Measurements from ENCODE around the gene AATK. TPM values are rescaled to one million over a fixed set of nuclear protein-coding genes. Genes with fewer than 3 reads are reported as not detected.
A peak's percentile ranks its signal among the peaks of the same experiment; 100 is the strongest.

Gene AATK
- total and polyA plus RNA-seq, 2 of the 13 experiments (the other 11 are each of a cell fraction or from before 2014, with no cell fraction given) = 2.9 to 8.4 TPM

DNA sequence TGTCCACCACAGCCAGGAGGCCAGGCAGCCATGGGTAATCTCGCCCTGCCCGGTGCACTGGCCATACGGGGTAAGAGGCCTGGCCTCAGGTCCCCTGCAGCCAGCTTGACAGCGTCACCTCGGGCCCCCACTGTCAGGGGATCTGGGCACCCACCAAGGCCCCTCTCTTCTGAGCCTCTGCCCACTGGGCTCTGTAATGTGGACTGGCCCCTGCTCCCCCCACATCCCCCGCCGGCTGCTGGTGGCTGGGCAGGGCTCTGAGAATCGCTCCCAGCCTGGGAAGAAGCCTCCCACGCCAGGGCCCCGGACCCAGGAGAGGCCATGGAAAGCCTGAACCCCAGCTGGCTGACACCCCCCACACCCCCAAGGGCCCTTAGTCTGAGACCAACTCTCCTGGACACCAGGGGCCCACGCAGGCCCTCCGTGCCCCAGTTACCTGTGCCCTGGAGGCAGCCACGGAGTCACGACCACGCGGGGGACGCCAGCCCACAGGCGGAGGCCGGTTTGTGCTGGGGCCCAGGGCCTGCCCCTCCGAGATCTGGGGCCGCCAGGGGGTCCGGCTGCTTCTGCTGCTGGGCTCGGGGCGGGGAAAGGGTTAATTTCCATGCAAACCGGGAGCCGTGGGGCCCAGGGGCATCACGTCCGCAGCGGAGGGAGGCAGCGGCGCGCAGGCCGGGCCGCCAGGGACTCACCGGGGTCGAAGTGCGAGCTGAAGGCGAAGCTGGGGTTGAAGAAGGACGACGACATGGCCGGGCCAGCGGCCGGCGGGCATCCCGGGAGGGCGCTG lies 582 bp downstream of the AATK start, which contains the start of gene PVALEF (continued):
- TF ChIP-seq ZNF615 (CRISPR knock-in tag; IDR thresholded peaks at IDR 0.05; ENCODE audit: borderline replicate concordance) (no peak), KLF15 (CRISPR knock-in tag; IDR thresholded peaks at IDR 0.05; ENCODE audit: borderline replicate concordance) (no peak), ZNF33B (CRISPR knock-in tag; IDR thresholded peaks at IDR 0.05) (peak; percentile 88; the same call in 1 of the 2 replicates), ZNF558 (CRISPR knock-in tag; IDR thresholded peaks at IDR 0.05; ENCODE audit: borderline replicate concordance) (peak; percentile 89), TBX3 (IDR thresholded peaks at IDR 0.05; ENCODE audit: borderline replicate concordance) (no peak), ZFP1 (CRISPR knock-in tag; IDR thresholded peaks at IDR 0.05) (no peak; the same call in 1 of the 2 replicates), HNRNPLL (IDR thresholded peaks at IDR 0.05; ENCODE audit: low read depth, low read length, poor library complexity, severe bottlenecking) (peak; percentile 81), NFE2L1 (CRISPR knock-in tag; IDR thresholded peaks at IDR 0.05; ENCODE audit: borderline replicate concordance) (no peak), ZNF614 (CRISPR knock-in tag; IDR thresholded peaks at IDR 0.05; ENCODE audit: borderline replicate concordance) (peak; percentile 58; the same call in 1 of the 2 replicates), ZMYM2 (CRISPR knock-in tag; IDR thresholded peaks at IDR 0.05) (no peak), YY1 (IDR thresholded peaks at IDR 0.05; ENCODE audit: insufficient read depth, insufficient replicate concordance, low read depth, low read length) (peak; percentile 82), ZFAT (CRISPR knock-in tag; conservative IDR thresholded peaks at IDR 0.05) (no peak), ZNF839 (CRISPR knock-in tag; IDR thresholded peaks at IDR 0.05; ENCODE audit: borderline replicate concordance) (peak; percentile 85), EP300 (IDR thresholded peaks at IDR 0.05; ENCODE audit: low read depth in 2 of 2, low read length in 2 of 2) (peak in 1 of 2 experiments; percentile 32; a peak in 1 of 4 replicates), EP300 (CRISPR knock-in tag; IDR thresholded peaks at IDR 0.05; ENCODE audit: borderline replicate concordance) (peak; percentile 60)
- TF ChIP-seq, protein P1, sequence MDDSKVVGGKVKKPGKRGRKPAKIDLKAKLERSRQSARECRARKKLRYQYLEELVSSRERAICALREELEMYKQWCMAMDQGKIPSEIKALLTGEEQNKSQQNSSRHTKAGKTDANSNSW (CRISPR knock-in tag; IDR thresholded peaks at IDR 0.05; ENCODE audit: borderline replicate concordance) = peak; percentile 82; the same call in 1 of the 2 replicates
- TF ChIP-seq, protein P2, sequence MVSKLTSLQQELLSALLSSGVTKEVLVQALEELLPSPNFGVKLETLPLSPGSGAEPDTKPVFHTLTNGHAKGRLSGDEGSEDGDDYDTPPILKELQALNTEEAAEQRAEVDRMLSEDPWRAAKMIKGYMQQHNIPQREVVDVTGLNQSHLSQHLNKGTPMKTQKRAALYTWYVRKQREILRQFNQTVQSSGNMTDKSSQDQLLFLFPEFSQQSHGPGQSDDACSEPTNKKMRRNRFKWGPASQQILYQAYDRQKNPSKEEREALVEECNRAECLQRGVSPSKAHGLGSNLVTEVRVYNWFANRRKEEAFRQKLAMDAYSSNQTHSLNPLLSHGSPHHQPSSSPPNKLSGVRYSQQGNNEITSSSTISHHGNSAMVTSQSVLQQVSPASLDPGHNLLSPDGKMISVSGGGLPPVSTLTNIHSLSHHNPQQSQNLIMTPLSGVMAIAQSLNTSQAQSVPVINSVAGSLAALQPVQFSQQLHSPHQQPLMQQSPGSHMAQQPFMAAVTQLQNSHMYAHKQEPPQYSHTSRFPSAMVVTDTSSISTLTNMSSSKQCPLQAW (CRISPR knock-in tag; IDR thresholded peaks at IDR 0.05) = no peak
- TF ChIP-seq, protein P3, sequence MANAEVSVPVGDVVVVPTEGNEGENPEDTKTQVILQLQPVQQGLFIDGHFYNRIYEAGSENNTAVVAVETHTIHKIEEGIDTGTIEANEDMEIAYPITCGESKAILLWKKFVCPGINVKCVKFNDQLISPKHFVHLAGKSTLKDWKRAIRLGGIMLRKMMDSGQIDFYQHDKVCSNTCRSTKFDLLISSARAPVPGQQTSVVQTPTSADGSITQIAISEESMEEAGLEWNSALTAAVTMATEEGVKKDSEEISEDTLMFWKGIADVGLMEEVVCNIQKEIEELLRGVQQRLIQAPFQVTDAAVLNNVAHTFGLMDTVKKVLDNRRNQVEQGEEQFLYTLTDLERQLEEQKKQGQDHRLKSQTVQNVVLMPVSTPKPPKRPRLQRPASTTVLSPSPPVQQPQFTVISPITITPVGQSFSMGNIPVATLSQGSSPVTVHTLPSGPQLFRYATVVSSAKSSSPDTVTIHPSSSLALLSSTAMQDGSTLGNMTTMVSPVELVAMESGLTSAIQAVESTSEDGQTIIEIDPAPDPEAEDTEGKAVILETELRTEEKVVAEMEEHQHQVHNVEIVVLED (CRISPR knock-in tag; IDR thresholded peaks at IDR 0.05; ENCODE audit: borderline replicate concordance) = peak; percentile 78
- TF ChIP-seq, protein P4, sequence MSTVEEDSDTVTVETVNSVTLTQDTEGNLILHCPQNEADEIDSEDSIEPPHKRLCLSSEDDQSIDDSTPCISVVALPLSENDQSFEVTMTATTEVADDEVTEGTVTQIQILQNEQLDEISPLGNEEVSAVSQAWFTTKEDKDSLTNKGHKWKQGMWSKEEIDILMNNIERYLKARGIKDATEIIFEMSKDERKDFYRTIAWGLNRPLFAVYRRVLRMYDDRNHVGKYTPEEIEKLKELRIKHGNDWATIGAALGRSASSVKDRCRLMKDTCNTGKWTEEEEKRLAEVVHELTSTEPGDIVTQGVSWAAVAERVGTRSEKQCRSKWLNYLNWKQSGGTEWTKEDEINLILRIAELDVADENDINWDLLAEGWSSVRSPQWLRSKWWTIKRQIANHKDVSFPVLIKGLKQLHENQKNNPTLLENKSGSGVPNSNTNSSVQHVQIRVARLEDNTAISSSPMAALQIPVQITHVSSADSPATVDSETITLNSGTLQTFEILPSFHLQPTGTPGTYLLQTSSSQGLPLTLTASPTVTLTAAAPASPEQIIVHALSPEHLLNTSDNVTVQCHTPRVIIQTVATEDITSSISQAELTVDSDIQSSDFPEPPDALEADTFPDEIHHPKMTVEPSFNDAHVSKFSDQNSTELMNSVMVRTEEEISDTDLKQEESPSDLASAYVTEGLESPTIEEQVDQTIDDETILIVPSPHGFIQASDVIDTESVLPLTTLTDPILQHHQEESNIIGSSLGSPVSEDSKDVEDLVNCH (CRISPR knock-in tag; IDR thresholded peaks at IDR 0.05) = no peak
- TF ChIP-seq, protein P5, sequence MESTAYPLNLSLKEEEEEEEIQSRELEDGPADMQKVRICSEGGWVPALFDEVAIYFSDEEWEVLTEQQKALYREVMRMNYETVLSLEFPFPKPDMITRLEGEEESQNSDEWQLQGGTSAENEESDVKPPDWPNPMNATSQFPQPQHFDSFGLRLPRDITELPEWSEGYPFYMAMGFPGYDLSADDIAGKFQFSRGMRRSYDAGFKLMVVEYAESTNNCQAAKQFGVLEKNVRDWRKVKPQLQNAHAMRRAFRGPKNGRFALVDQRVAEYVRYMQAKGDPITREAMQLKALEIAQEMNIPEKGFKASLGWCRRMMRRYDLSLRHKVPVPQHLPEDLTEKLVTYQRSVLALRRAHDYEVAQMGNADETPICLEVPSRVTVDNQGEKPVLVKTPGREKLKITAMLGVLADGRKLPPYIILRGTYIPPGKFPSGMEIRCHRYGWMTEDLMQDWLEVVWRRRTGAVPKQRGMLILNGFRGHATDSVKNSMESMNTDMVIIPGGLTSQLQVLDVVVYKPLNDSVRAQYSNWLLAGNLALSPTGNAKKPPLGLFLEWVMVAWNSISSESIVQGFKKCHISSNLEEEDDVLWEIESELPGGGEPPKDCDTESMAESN (CRISPR knock-in tag; conservative IDR thresholded peaks at IDR 0.05) = 0 out of 2 replicates have a peak, but pooled peaks have one; percentile 47

All from HepG2 (cell line).